HL-60 (cell line): ENCODE results near the gene KRT34.

Experiments used
- CTCF ChIP-seq: IDR thresholded peaks from one replicate; pipeline ENCODE4 v1.5.1; 2011; ENCODE audit warnings: low read length, control low read depth, inconsistent platforms; ENCODE audit not compliant: insufficient read depth
- POLR2AphosphoS5 ChIP-seq: IDR thresholded peaks from 2 replicates; pipeline ENCODE4 v1.6.1; 2012; ENCODE audit warnings: low read depth
- REST ChIP-seq: IDR thresholded peaks from 2 replicates; pipeline ENCODE4 v1.6.1; 2012; ENCODE audit warnings: low read depth; ENCODE audit not compliant: insufficient replicate concordance

- TF ChIP-seq POLR2AphosphoS5 (no peak), CTCF (no peak), REST (no peak)
These were observed 34.4 kb upstream of the KRT34 start for GRCh38 chr17:41416479-41416878.
